AG04449 (cell line): ENCODE measurements around the gene LRP8.

Experiments
- CTCF ChIA-PET: fragments of 350-600 bp; formaldehyde crosslinking; extraction: SDS; loops from one replicate; lab custom pipeline; 2021; ENCODE audit warnings: antibody characterized with exemption; lab: Yijun Ruan, JAX
- POLR2A ChIA-PET: fragments of 400-600, 350-600 bp; formaldehyde crosslinking; extraction: SDS; loops from one replicate; lab custom pipeline; 2020; ENCODE audit warnings: antibody characterized with exemption, inconsistent platforms; lab: Yijun Ruan, JAX
- DNase-seq: peaks from one replicate; pipeline ENCODE4 v3.0.0-alpha.2; 2010; ENCODE audit warnings: low read depth, low spot score
- H3K4me3 ChIP-seq: 2 replicates; pipeline ENCODE4 v1.5.1; 2011; ENCODE audit warnings: low read depth, mild to moderate bottlenecking, control low read depth, low read length
- CTCF ChIP-seq: IDR thresholded peaks from one replicate; pipeline ENCODE4 v1.5.1; 2011; ENCODE audit warnings: mild to moderate bottlenecking, moderate library complexity, low read length, control low read depth, inconsistent platforms; ENCODE audit not compliant: insufficient read depth; ENCODE audit errors: missing control alignments

Gene LRP8

GRCh38 chr1:53342735-53343470 is 15.0 kb upstream of the LRP8 start:
- ChIA-PET POLR2A (no interaction called here), CTCF (interaction anchor here (1.1 to 2.3 kb wide), 3 partner anchors 11 to 65 kb away, joined by 3 to 10 read pairs (median 5); no protein-coding TSS in a partner anchor)

GRCh38 chr1:53341961-53342707 is 14.3 kb upstream of the LRP8 start:
- DNase-seq, result no peak
- CTCF ChIA-PET, result interaction anchor here (2.3 kb wide), 1 partner anchor 51 kb away, joined by 10 read pairs; no protein-coding TSS in a partner anchor
- no peak for TF ChIP-seq CTCF
- POLR2A ChIA-PET, result no interaction called here
- H3K4me3 ChIP-seq, result no peak overlapping the region

More at GRCh38 chr1:53342735-53343470, 15.0 kb upstream of the LRP8 start:
- TF ChIP-seq CTCF, result no peak
- no peak for DNase-seq
- no peak overlapping the region for H3K4me3 ChIP-seq

- CTCF ChIA-PET, result no interaction called here
- DNase-seq, result no peak
- no peak overlapping the region for H3K4me3 ChIP-seq
- no peak for TF ChIP-seq CTCF
- POLR2A ChIA-PET, result no interaction called here
These were observed 13.6 kb upstream of the LRP8 start for GRCh38 chr1:53341521-53341895.

- POLR2A ChIA-PET, result no interaction called here
- no peak for TF ChIP-seq CTCF
- CTCF ChIA-PET, result no interaction called here
- H3K4me3 ChIP-seq, result no peak overlapping the region
- DNase-seq, result no peak
These were observed 13.0 kb upstream of the LRP8 start for GRCh38 chr1:53340660-53341520.

GRCh38 chr1:53339736-53340635 is 12.1 kb upstream of the LRP8 start:
- ChIA-PET POLR2A (no interaction called here), CTCF (no interaction called here)
- no peak for DNase-seq
- H3K4me3 ChIP-seq, result no peak overlapping the region
- TF ChIP-seq CTCF, result no peak
